HG02642 (cell line): ENCODE measurements around the gene TTC4.

Experiments used
- ATAC-seq: cut with Tn5 transposase; IDR thresholded peaks from one replicate; pipeline ENCODE4 v1.9.1; 2021; ENCODE audit warnings: mild to moderate bottlenecking; ENCODE audit not compliant: unreplicated experiment, poor library complexity

Gene TTC4

DNA sequence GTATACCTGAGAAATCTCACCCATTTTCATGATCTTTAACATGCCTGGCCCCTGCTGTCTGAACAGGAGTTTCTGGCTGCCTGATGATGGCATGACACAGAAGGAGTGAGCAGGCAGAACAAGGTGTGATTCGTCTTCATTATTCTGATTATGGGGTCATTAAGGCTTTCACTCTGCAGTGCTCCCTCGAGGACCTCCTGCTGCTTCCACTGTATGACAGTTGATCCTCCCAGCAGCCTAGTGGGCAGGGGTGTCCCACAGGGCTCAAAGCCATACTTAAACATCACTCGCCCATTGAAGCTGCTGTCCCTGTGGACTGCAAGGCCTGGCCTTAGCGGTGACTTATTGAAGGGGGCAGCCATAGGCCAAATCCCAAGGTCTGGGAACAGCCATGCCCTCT lies 61.4 kb downstream of the TTC4 start:
- no peak for ATAC-seq

- ATAC-seq: no peak
Measured at GRCh38 chr1:54777431-54777830, 61.8 kb downstream of the TTC4 start.

GRCh38 chr1:54781023-54781723 lies 65.5 kb downstream of the TTC4 start:
- ATAC-seq: no peak

GRCh38 chr1:54782156-54782555 lies 66.5 kb downstream of the TTC4 start:
- no peak for ATAC-seq

GRCh38 chr1:54782588-54782987 lies 66.9 kb downstream of the TTC4 start:
- no peak for ATAC-seq

DNA sequence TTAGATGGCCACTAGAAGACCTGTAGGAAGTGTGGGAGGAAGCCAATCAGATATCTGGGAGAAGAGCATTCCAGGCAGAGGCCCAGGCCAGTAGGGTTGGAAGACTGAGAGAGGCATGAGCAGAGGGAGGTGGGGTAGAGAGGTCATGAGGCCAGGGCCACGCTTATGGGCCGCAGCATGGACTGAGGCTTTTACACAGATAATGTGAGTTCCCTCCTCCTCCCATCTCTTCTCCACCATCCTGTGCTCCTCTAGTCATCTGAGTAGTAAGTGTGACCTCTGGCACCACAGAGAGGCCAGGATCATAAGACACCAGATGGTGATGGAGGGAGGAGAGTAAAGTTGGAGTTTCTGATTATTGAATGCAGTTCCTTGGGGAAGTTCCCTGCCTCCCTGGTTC lies 68.4 kb downstream of the TTC4 start:
- ATAC-seq: no peak

GRCh38 chr1:54786778-54787177 lies 71.1 kb downstream of the TTC4 start:
- ATAC-seq: no peak

- no peak for ATAC-seq
Measured at GRCh38 chr1:54787604-54788003, 71.9 kb downstream of the TTC4 start.

DNA sequence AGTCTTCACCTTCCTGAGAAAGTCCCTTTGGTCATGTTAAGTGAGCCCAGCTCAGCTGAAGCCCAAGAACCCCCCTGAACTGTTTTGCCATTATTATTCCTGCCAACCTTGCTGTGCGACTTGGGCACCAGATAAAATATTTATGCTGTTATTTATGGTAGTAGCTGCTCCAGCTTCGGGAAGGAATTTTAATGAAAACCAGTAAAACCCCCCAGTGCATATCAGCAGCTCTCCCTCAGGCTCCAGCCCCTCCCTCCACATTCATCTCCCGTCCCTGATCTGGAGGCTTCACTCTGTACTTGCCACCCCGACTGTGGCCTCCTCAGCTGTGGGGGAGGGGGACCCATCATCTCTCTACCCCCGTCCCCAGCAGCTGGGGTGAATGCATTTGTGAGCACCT lies 72.8 kb downstream of the TTC4 start:
- no peak for ATAC-seq

GRCh38 chr1:54791880-54792522 lies 76.3 kb downstream of the TTC4 start:
- no peak for ATAC-seq
